ENCODE measurements around the gene BIRC5.

The BIRC5 gene

GRCh38 chr17:78242024-78242742 lies 28.1 kb downstream of the BIRC5 start:
- Histone ChIP-seq H3K4me1 (ENCODE audit: low read depth, poor library complexity, severe bottlenecking) (no peaks in the 10 kb centered on the region), H3K4me2 (no peak overlapping the region), H3K27ac (no peak overlapping the region)

GRCh38 chr17:78247304-78247703 lies 33.3 kb downstream of the BIRC5 start:
- no peaks in the 10 kb centered on the region for H3K79me2 ChIP-seq (ENCODE audit: insufficient read depth, low read depth)
- no peak overlapping the region for H3K4me2 ChIP-seq
- H3K9ac ChIP-seq = no peak overlapping the region
- no peaks in the 10 kb centered on the region for H3K27me3 ChIP-seq (ENCODE audit: insufficient read depth, low read depth)
- no peak overlapping the region for H3K27ac ChIP-seq
- H3K4me1 ChIP-seq (ENCODE audit: low read depth, poor library complexity, severe bottlenecking) = peaks cover 23% of the 10 kb centered on the region
- H3K36me3 ChIP-seq (ENCODE audit: insufficient read depth) = no peaks in the 10 kb centered on the region
- no peaks in the 10 kb centered on the region for H4K20me1 ChIP-seq (ENCODE audit: insufficient read depth)
- H3K4me3 ChIP-seq (IDR thresholded peaks at IDR 0.05; ENCODE audit: insufficient read depth, low read depth, low read length) = no peak overlapping the region
- H2AFZ ChIP-seq (ENCODE audit: low read depth) = no peak overlapping the region
- TF ChIP-seq CTCF (conservative IDR thresholded peaks at IDR 0.05; ENCODE audit: low read depth, low read length) = no peak

More at GRCh38 chr17:78242024-78242742, 28.1 kb downstream of the BIRC5 start:
- Histone ChIP-seq H2AFZ (ENCODE audit: low read depth) (no peak overlapping the region), H3K27me3 (ENCODE audit: insufficient read depth, low read depth) (no peaks in the 10 kb centered on the region), H3K4me3 (IDR thresholded peaks at IDR 0.05; ENCODE audit: insufficient read depth, low read depth, low read length) (no peak overlapping the region), H3K79me2 (ENCODE audit: insufficient read depth, low read depth) (no peaks in the 10 kb centered on the region), H4K20me1 (ENCODE audit: insufficient read depth) (no peaks in the 10 kb centered on the region), H3K36me3 (ENCODE audit: insufficient read depth) (no peaks in the 10 kb centered on the region), H3K9ac (no peak overlapping the region)
- TF ChIP-seq CTCF (conservative IDR thresholded peaks at IDR 0.05; ENCODE audit: low read depth, low read length) = no peak

- Histone ChIP-seq H3K79me2 (ENCODE audit: insufficient read depth, low read depth) (no peaks in the 10 kb centered on the region), H4K20me1 (ENCODE audit: insufficient read depth) (no peaks in the 10 kb centered on the region), H3K4me2 (no peak overlapping the region), H3K4me1 (ENCODE audit: low read depth, poor library complexity, severe bottlenecking) (peaks cover 32% of the 10 kb centered on the region), H3K36me3 (ENCODE audit: insufficient read depth) (no peaks in the 10 kb centered on the region), H3K9ac (no peak overlapping the region), H3K4me3 (IDR thresholded peaks at IDR 0.05; ENCODE audit: insufficient read depth, low read depth, low read length) (no peak overlapping the region), H2AFZ (ENCODE audit: low read depth) (no peak overlapping the region), H3K27ac (no peak overlapping the region), H3K27me3 (ENCODE audit: insufficient read depth, low read depth) (no peaks in the 10 kb centered on the region)
- no peak for TF ChIP-seq CTCF (conservative IDR thresholded peaks at IDR 0.05; ENCODE audit: low read depth, low read length)
Measured at GRCh38 chr17:78248051-78248914, 34.2 kb downstream of the BIRC5 start.

- Histone ChIP-seq H3K27ac (no peak overlapping the region), H3K36me3 (ENCODE audit: insufficient read depth) (no peaks in the 10 kb centered on the region), H3K79me2 (ENCODE audit: insufficient read depth, low read depth) (no peaks in the 10 kb centered on the region), H3K27me3 (ENCODE audit: insufficient read depth, low read depth) (no peaks in the 10 kb centered on the region), H2AFZ (ENCODE audit: low read depth) (no peak overlapping the region), H3K9ac (no peak overlapping the region), H4K20me1 (ENCODE audit: insufficient read depth) (no peaks in the 10 kb centered on the region), H3K4me3 (IDR thresholded peaks at IDR 0.05; ENCODE audit: insufficient read depth, low read depth, low read length) (no peak overlapping the region), H3K4me1 (ENCODE audit: low read depth, poor library complexity, severe bottlenecking) (peaks cover 39% of the 10 kb centered on the region), H3K4me2 (no peak overlapping the region)
- no peak for TF ChIP-seq CTCF (conservative IDR thresholded peaks at IDR 0.05; ENCODE audit: low read depth, low read length)
Measured at GRCh38 chr17:78249074-78249817, 35.2 kb downstream of the BIRC5 start.
